HCT116 (cell line): ENCODE results near the gene DONSON. TPM values are rescaled to one million over a fixed set of nuclear protein-coding genes. Genes with fewer than 3 reads are reported as not detected.
"Not testable (repeated sequence)": the region's sequence is repeated elsewhere in the genome, so short reads cannot be mapped to it uniquely, and the experiment has no call there.

Experiments used
- ATAC-seq: fragments of 200-7000 bp; cut with Tn5 transposase; 2 replicates; pipeline ENCODE4 v1.9.1; 2020; ENCODE audit warnings: mild to moderate bottlenecking, moderate library complexity
- BruUV-seq: library from RNA; stranded (reverse); fragments of 400-500 nt; replicated peaks from 2 replicates; lab custom pipeline; 2021; lab: Mats Ljungman, UMichigan
- CTCF ChIA-PET: fragments of 300-600 bp; sonication (Branson Sonifier 250); formaldehyde crosslinking; loops from one replicate; lab custom pipeline; 2021; ENCODE audit warnings: antibody characterized with exemption; lab: Charles Lee
- POLR2A ChIA-PET: fragments of 300-600, 350-600 bp; sonication (Branson Sonifier 250); formaldehyde crosslinking; loops from one replicate; lab custom pipeline; 2021; ENCODE audit warnings: antibody characterized with exemption; lab: Charles Lee
- RAD21 ChIA-PET, 2 experiments: fragments of 300-600 bp; sonication (Branson Sonifier 250); formaldehyde crosslinking; loops; one replicate each; lab custom pipeline; 2023; ENCODE audit warnings: low total read pairs in 2 of 2; ENCODE audit not compliant: uncharacterized antibody in 2 of 2, unreplicated experiment in 2 of 2, low non-redundant PET in 1 of 2; lab: Charles Lee
- DNase-seq: peaks from one replicate; pipeline ENCODE4 v3.0.0-alpha.2; 2010; ENCODE audit warnings: low read depth, low spot score
- H2AFZ ChIP-seq: fragments of 200-600 bp; shearing (Covaris generic), sonication (generic); 2 replicates; pipeline ENCODE4 v1.6.1; 2017; ENCODE audit warnings: low read depth, mixed run types, mixed read lengths, antibody characterized with exemption, low read length; ENCODE audit not compliant: poor library complexity, severe bottlenecking
- H3K27ac ChIP-seq: 2 replicates; pipeline ENCODE4 v1.5.1; 2012; ENCODE audit warnings: low read depth, low read length
- H3K27me3 ChIP-seq: fragments of 200-600 bp; sonication (generic); 2 replicates; pipeline ENCODE4 v1.6.1; 2016; ENCODE audit warnings: mixed run types, low read length, mixed read lengths; ENCODE audit not compliant: insufficient read depth
- H3K36me3 ChIP-seq, 2 experiments: fragments of 200-500 bp in 1 of 2; fragments of 200-600 bp in 1 of 2; sonication (Bioruptor generic) in 1 of 2; sonication (generic) in 1 of 2; 2 replicates each; pipeline versions ENCODE4 v1.5.1 to v1.6.1; 2014 to 2016; ENCODE audit warnings: low read length in 2 of 2, inconsistent platforms in 1 of 2, mixed read lengths in 1 of 2, mixed run types in 1 of 2; ENCODE audit not compliant: insufficient read depth in 2 of 2, control insufficient read depth in 1 of 2
- H3K4me1 ChIP-seq, 2 experiments: fragments of 200-600 bp in 1 of 2; sonication (generic) in 1 of 2; 2 replicates each; pipeline versions ENCODE4 v1.5.1 to v1.6.1; 2012 to 2017; ENCODE audit warnings: low read length in 2 of 2, inconsistent platforms in 1 of 2, mild to moderate bottlenecking in 1 of 2, mixed read lengths in 1 of 2, mixed run types in 1 of 2, moderate library complexity in 1 of 2; ENCODE audit not compliant: insufficient read depth in 2 of 2, control insufficient read depth in 1 of 2
- H3K4me2 ChIP-seq: fragments of 200-600 bp; sonication (generic); 2 replicates; pipeline ENCODE4 v1.6.1; 2017; ENCODE audit warnings: mixed run types, low read length, mixed read lengths
- H3K4me3 ChIP-seq, 2 experiments: fragments of 200-600 bp in 1 of 2; sonication (generic) in 1 of 2; replicated peaks in 1 of 2; 2 replicates each; pipeline ENCODE4 v1.5.1; 2011 to 2016; ENCODE audit warnings: low read length in 2 of 2, control low read depth in 1 of 2, low read depth in 1 of 2, mild to moderate bottlenecking in 1 of 2, mixed read lengths in 1 of 2, mixed run types in 1 of 2
- H3K79me2 ChIP-seq: fragments of 200-600 bp; sonication (generic); 2 replicates; pipeline ENCODE4 v1.6.1; 2017; ENCODE audit warnings: mild to moderate bottlenecking, mixed run types, low read length, moderate library complexity, mixed read lengths; ENCODE audit not compliant: insufficient read depth
- H3K9ac ChIP-seq: fragments of 200-600 bp; sonication (generic); 2 replicates; pipeline ENCODE4 v1.6.1; 2016; ENCODE audit warnings: low read length, mixed read lengths
- H3K9me2 ChIP-seq: fragments of 200-600 bp; sonication (generic), shearing (Covaris generic); 2 replicates; pipeline ENCODE4 v1.6.1; 2017; ENCODE audit warnings: mixed run types, mild to moderate bottlenecking, moderate library complexity; ENCODE audit not compliant: insufficient read depth
- H3K9me3 ChIP-seq, 2 experiments: fragments of 200-500 bp in 1 of 2; fragments of 200-600 bp in 1 of 2; sonication (Bioruptor generic) in 1 of 2; sonication (generic) in 1 of 2; 2 replicates each; pipeline ENCODE4 v1.6.1; 2014 to 2017; ENCODE audit warnings: low read length in 2 of 2, mixed read lengths in 2 of 2, inconsistent platforms in 1 of 2, low read depth in 1 of 2, mild to moderate bottlenecking in 1 of 2, mixed run types in 1 of 2, moderate library complexity in 1 of 2; ENCODE audit not compliant: control insufficient read depth in 1 of 2, insufficient read depth in 1 of 2
- H4K20me1 ChIP-seq: fragments of 200-600 bp; sonication (generic), shearing (Covaris generic); 2 replicates; pipeline ENCODE4 v1.6.1; 2017; ENCODE audit warnings: mixed run types, mild to moderate bottlenecking, moderate library complexity; ENCODE audit not compliant: insufficient read depth
- ATF3 ChIP-seq: IDR thresholded peaks from 2 replicates; pipeline ENCODE4 v1.6.1; 2012
- CBX3 ChIP-seq: IDR thresholded peaks from 2 replicates; pipeline ENCODE4 v1.6.1; 2012; ENCODE audit warnings: low read depth
- CTCF ChIP-seq, 3 experiments: fragments of 200-600 bp in 1 of 3; sonication (generic) in 1 of 3; IDR thresholded peaks in 2 of 3; conservative IDR thresholded peaks in 1 of 3; 2 replicates each; pipeline ENCODE4 v1.5.1; 2012 to 2017; ENCODE audit warnings: low read depth in 2 of 3, low read length in 2 of 3, antibody characterized with exemption in 1 of 3, borderline replicate concordance in 1 of 3, control low read depth in 1 of 3, mild to moderate bottlenecking in 1 of 3, mixed read lengths in 1 of 3, mixed run types in 1 of 3, moderate library complexity in 1 of 3; ENCODE audit not compliant: insufficient read depth in 1 of 3
- EGR1 ChIP-seq: IDR thresholded peaks from 2 replicates; pipeline ENCODE4 v1.6.1; 2012; ENCODE audit warnings: low read depth
- FOSL1 ChIP-seq: IDR thresholded peaks from 2 replicates; pipeline ENCODE4 v1.6.1; 2012; ENCODE audit warnings: low read depth
- JUND ChIP-seq: IDR thresholded peaks from 2 replicates; pipeline ENCODE4 v1.6.1; 2012
- POLR2A ChIP-seq: IDR thresholded peaks from 2 replicates; pipeline ENCODE4 v1.7.0; 2011; ENCODE audit warnings: borderline replicate concordance; ENCODE audit not compliant: insufficient read depth, insufficient read length; ENCODE audit errors: extremely low read depth
- POLR2AphosphoS5 ChIP-seq: IDR thresholded peaks from 2 replicates; pipeline ENCODE4 v1.6.1; 2011; ENCODE audit warnings: mild to moderate bottlenecking, low read depth, low read length, moderate library complexity
- RAD21 ChIP-seq: IDR thresholded peaks from 2 replicates; pipeline ENCODE4 v1.6.1; 2012; ENCODE audit warnings: low read depth, mild to moderate bottlenecking
- SP1 ChIP-seq: IDR thresholded peaks from 2 replicates; pipeline ENCODE4 v1.6.1; 2012; ENCODE audit warnings: low read depth
- TCF7L2 ChIP-seq: IDR thresholded peaks from 2 replicates; pipeline ENCODE4 v1.7.0; 2011; ENCODE audit warnings: borderline replicate concordance, inconsistent platforms; ENCODE audit not compliant: insufficient read depth, insufficient read length; ENCODE audit errors: extremely low read depth
- ZBTB33 ChIP-seq: IDR thresholded peaks from 2 replicates; pipeline ENCODE4 v1.6.1; 2011; ENCODE audit warnings: mild to moderate bottlenecking, low read length, moderate library complexity; ENCODE audit not compliant: insufficient replicate concordance; ENCODE audit errors: extremely low read depth
- intact Hi-C: fragments of 100-400 bp; cut with micrococcal nuclease; formaldehyde crosslinking; loops from 2 replicates; pipeline ENCODE4 v1.10.0; 2022
- total RNA-seq: library from RNA; stranded (reverse); gene quantifications from one replicate; pipeline ENCODE4 v1.2.1, GENCODE V29; 2021; ENCODE audit not compliant: unreplicated experiment

The DONSON gene
- total RNA-seq, 1 experiment from 2014 or later = 31.7 TPM

DNA sequence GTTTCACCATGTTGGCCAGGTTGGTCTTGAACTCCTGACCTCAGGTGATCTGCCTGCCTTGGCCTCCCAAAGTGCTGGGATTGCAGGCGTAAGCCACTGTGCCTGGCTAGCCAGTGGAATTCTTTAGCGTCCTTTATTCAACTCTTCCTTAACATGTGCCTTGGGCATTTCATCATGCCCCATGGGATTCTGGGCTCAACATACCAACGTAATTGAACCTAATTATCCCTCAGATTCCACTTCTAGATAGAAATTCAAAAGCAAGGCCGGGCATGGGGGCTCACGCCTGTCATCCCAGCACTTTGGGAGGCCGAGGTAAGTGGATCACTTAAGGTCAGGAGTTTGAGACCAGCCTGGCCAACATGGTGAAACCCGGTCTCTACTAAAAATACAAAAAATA lies 37.7 kb upstream of the DONSON start:
- not testable (repeated sequence) for H3K27me3 ChIP-seq, H3K36me3 ChIP-seq

GRCh38 chr21:33622253-33622652 lies 33.8 kb upstream of the DONSON start:
- intact Hi-C loops = no loop called here
- no peak overlapping the region for H2AFZ ChIP-seq
- H3K9me2 ChIP-seq = no peaks in the 10 kb centered on the region
- H3K4me3 ChIP-seq = no peak overlapping the region
- H3K27ac ChIP-seq = no peak overlapping the region
- ATAC-seq (no peak), DNase-seq (no peak)
- H3K9me3 ChIP-seq = no peaks in the 10 kb centered on the region
- ChIA-PET CTCF (interaction anchor here (3.2 kb wide), 1 partner anchor 16 kb away, joined by 25 read pairs; no protein-coding TSS in a partner anchor), RAD21 (no interaction called here), POLR2A (no interaction called here)
- BruUV-seq = no TSS peak
- no peak overlapping the region for H3K9ac ChIP-seq
- no peaks in the 10 kb centered on the region for H3K79me2 ChIP-seq
- H3K4me2 ChIP-seq = no peak overlapping the region
- TF ChIP-seq CTCF (IDR thresholded peaks at IDR 0.05 in 2 of 3, conservative IDR thresholded peaks at IDR 0.05 in 1 of 3; ENCODE audit: borderline replicate concordance in 1 of 3, insufficient read depth in 1 of 3, low read depth in 2 of 3, low read length in 2 of 3) (no peak), POLR2AphosphoS5 (no peak), ATF3 (no peak), FOSL1 (no peak), EGR1 (no peak), RAD21 (no peak), TCF7L2 (no peak), SP1 (no peak), JUND (no peak), ZBTB33 (no peak), CBX3 (no peak), POLR2A (no peak)
- peaks cover 0 to 9% of the 10 kb centered on the region in 2 experiments; a peak in 2 of 4 replicates for H3K36me3 ChIP-seq
- H3K27me3 ChIP-seq = no peaks in the 10 kb centered on the region
- no peaks in the 10 kb centered on the region for H4K20me1 ChIP-seq
- H3K4me1 ChIP-seq = no peaks in the 10 kb centered on the region

More for the DNA sequence above, 37.7 kb upstream of the DONSON start:
- ATAC-seq, H3K9me2 ChIP-seq, H3K4me1 ChIP-seq, BruUV-seq, H2AFZ ChIP-seq, POLR2A ChIA-PET, H3K9me3 ChIP-seq, H3K27ac ChIP-seq, CTCF ChIA-PET, H3K9ac ChIP-seq, DNase-seq, H3K79me2 ChIP-seq, intact Hi-C loops, H4K20me1 ChIP-seq, H3K4me3 ChIP-seq, H3K4me2 ChIP-seq: not testable (repeated sequence)
- RAD21 ChIA-PET = interaction anchor here in 1 of 2 experiments (0.6 kb wide), 1 partner anchor 22 kb away, joined by 3 read pairs; no protein-coding TSS in a partner anchor
